DOHH2 (cell line): ENCODE measurements around the gene SLC1A5.
"Not testable (repeated sequence)": the region's sequence is repeated elsewhere in the genome, so short reads cannot be mapped to it uniquely, and the experiment has no call there.

Experiments
- H3F3A ChIP-seq: fragments of 200-600 bp; sonication (generic), shearing (Covaris generic); 2 replicates; pipeline ENCODE4 v1.6.0; 2016; ENCODE audit warnings: antibody characterized with exemption, mild to moderate bottlenecking; ENCODE audit not compliant: control insufficient read depth, insufficient read depth
- H3K27ac ChIP-seq: fragments of 200-600 bp; sonication (generic); 2 replicates; pipeline ENCODE4 v1.5.1; 2014; ENCODE audit warnings: low read depth, mild to moderate bottlenecking, low read length, moderate library complexity
- H3K27me3 ChIP-seq: fragments of 200-600 bp; sonication (generic); 2 replicates; pipeline ENCODE4 v1.6.1; 2014; ENCODE audit warnings: mild to moderate bottlenecking, low read length, mixed read lengths; ENCODE audit not compliant: control insufficient read depth
- H3K36me3 ChIP-seq: fragments of 200-600 bp; sonication (generic); 2 replicates; pipeline ENCODE4 v1.6.1; 2014; ENCODE audit warnings: mild to moderate bottlenecking, low read length, moderate library complexity, mixed read lengths; ENCODE audit not compliant: control insufficient read depth
- H3K4me1 ChIP-seq: fragments of 200-600 bp; sonication (generic); 2 replicates; pipeline ENCODE4 v1.6.1; 2014; ENCODE audit warnings: mild to moderate bottlenecking, low read length, mixed read lengths; ENCODE audit not compliant: control insufficient read depth
- H3K4me2 ChIP-seq: fragments of 200-600 bp; sonication (generic); 2 replicates; pipeline ENCODE4 v1.6.0; 2014; ENCODE audit warnings: mild to moderate bottlenecking, low read length, moderate library complexity
- H3K4me3 ChIP-seq: fragments of 200-600 bp; sonication (generic); 2 replicates; pipeline ENCODE4 v1.5.1; 2014; ENCODE audit warnings: mild to moderate bottlenecking, low read length, mixed read lengths
- H3K79me2 ChIP-seq: fragments of 200-600 bp; sonication (generic); 2 replicates; pipeline ENCODE4 v1.6.1; 2014; ENCODE audit warnings: mild to moderate bottlenecking, low read length, mixed read lengths; ENCODE audit not compliant: control insufficient read depth
- H3K9me2 ChIP-seq: fragments of 200-600 bp; sonication (generic); replicated peaks from 2 replicates; pipeline ENCODE4 v1.6.1; 2014; ENCODE audit warnings: mild to moderate bottlenecking, low read length, mixed read lengths; ENCODE audit not compliant: control insufficient read depth
- H3K9me3 ChIP-seq: fragments of 200-600 bp; sonication (generic); 2 replicates; pipeline ENCODE4 v1.6.1; 2014; ENCODE audit warnings: antibody characterized with exemption, low read length, mixed read lengths; ENCODE audit not compliant: control insufficient read depth, insufficient read depth
- H4K20me1 ChIP-seq: fragments of 200-600 bp; sonication (generic); 2 replicates; pipeline ENCODE4 v1.6.0; 2014; ENCODE audit warnings: low read depth, mild to moderate bottlenecking, antibody characterized with exemption, low read length, moderate library complexity; ENCODE audit not compliant: control insufficient read depth, insufficient read depth
- CTCF ChIP-seq: fragments of 200-600 bp; sonication (generic); IDR thresholded peaks from one replicate; pipeline ENCODE4 v1.5.1; 2014; ENCODE audit warnings: antibody characterized with exemption, mild to moderate bottlenecking, low read depth, low read length; ENCODE audit not compliant: poor library complexity, severe bottlenecking
- EZH2phosphoT487 ChIP-seq: fragments of 200-600 bp; sonication (generic); IDR thresholded peaks from 2 replicates; pipeline ENCODE4 v1.6.1; 2017; ENCODE audit warnings: borderline replicate concordance, mild to moderate bottlenecking, antibody characterized with exemption, low read length, moderate library complexity, mixed read lengths

The SLC1A5 gene

GRCh38 chr19:46782355-46783019, 5.9 kb downstream of the SLC1A5 start:
- peaks cover 31% of the 10 kb centered on the region; the same call in 1 of the 2 replicates for H4K20me1 ChIP-seq
- H3K79me2 ChIP-seq: peaks cover 66% of the 10 kb centered on the region
- H3K27me3 ChIP-seq: no peaks in the 10 kb centered on the region
- peaks cover 88% of the 10 kb centered on the region for H3K36me3 ChIP-seq
- no peak for TF ChIP-seq EZH2phosphoT487
- no peak for TF ChIP-seq CTCF
- H3K4me3 ChIP-seq: no peak overlapping the region
- H3K4me1 ChIP-seq: peaks cover 25% of the 10 kb centered on the region
- H3K9me3 ChIP-seq: no peaks in the 10 kb centered on the region
- H3K27ac ChIP-seq: no peak overlapping the region
- peaks cover 5% of the 10 kb centered on the region; the same call in 1 of the 2 replicates for H3F3A ChIP-seq
- no peak overlapping the region for H3K4me2 ChIP-seq
- no peaks in the 10 kb centered on the region for H3K9me2 ChIP-seq

DNA sequence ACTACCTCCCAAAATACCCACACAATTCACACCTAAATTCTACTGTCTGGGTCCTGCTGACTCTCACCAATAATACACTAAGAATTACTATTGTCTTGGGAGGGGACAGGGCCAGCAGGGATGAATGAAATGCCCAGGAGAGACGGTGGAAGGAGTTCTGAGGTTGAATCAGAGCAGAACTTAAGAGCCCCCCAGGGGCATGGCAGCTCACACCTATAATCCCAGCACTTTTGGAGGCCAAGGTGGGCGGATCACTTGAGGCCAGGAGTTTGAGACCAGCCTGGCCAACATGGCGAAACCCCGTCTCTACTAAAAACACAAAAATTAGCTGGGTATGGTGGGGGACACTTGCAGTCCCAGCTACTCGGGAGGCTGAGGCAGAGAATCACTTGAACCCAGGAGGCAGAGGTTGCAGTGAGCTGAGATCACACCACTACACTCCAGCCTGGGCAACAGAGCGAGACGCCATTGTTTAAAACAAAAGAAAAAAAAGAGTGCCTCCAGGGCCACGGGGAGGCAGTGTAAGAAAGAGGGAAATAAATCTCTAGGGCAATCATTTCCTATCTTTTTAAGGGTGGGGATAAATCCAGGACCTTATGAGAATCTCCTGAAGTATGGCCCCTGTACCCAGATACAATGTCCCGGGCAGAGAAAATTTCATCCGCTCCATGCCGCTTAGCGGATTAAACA, 10.3 kb downstream of the SLC1A5 start:
- not testable (repeated sequence) for H3K4me2 ChIP-seq, H3K9me3 ChIP-seq, H3K4me1 ChIP-seq, H3K9me2 ChIP-seq, H3K27ac ChIP-seq, H3K27me3 ChIP-seq, H3K4me3 ChIP-seq
- Histone ChIP-seq H3F3A (peaks cover 16% of the 10 kb centered on the region), H3K79me2 (peaks cover 25% of the 10 kb centered on the region), H4K20me1 (peaks cover 25% of the 10 kb centered on the region; the same call in 1 of the 2 replicates), H3K36me3 (peaks cover 71% of the 10 kb centered on the region)

- H3F3A ChIP-seq: peaks cover 19% of the 10 kb centered on the region
- H3K27ac ChIP-seq: no peak overlapping the region
- H4K20me1 ChIP-seq: peaks cover 19% of the 10 kb centered on the region; the same call in 1 of the 2 replicates
These were observed 11.2 kb downstream of the SLC1A5 start for GRCh38 chr19:46776927-46777911.

More at GRCh38 chr19:46776927-46777911, 11.2 kb downstream of the SLC1A5 start:
- Histone ChIP-seq H3K27me3 (no peaks in the 10 kb centered on the region), H3K4me3 (no peak overlapping the region), H3K9me3 (no peaks in the 10 kb centered on the region), H3K4me1 (no peaks in the 10 kb centered on the region), H3K4me2 (no peak overlapping the region), H3K9me2 (no peaks in the 10 kb centered on the region), H3K79me2 (peaks cover 16% of the 10 kb centered on the region), H3K36me3 (peaks cover 62% of the 10 kb centered on the region)
- TF ChIP-seq CTCF (no peak), EZH2phosphoT487 (no peak)
